Panc1 (cell line): ENCODE data around the gene NELFB.

ENCODE experiments used
- POLR2AphosphoS5 ChIP-seq: IDR thresholded peaks from 2 replicates; pipeline ENCODE4 v1.6.1; 2012; ENCODE audit warnings: mild to moderate bottlenecking, low read depth, low read length, moderate library complexity
- SIN3A ChIP-seq: IDR thresholded peaks from 2 replicates; pipeline ENCODE4 v1.6.1; 2012; ENCODE audit warnings: low read depth, mild to moderate bottlenecking, low read length, moderate library complexity, borderline replicate concordance; ENCODE audit not compliant: insufficient read depth
- TCF7L2 ChIP-seq: IDR thresholded peaks from 2 replicates; pipeline ENCODE4 v1.6.1; 2011; ENCODE audit warnings: mild to moderate bottlenecking, low read depth, low read length, inconsistent platforms
- TF ChIP-seq, protein P1 (sequence below): fragments of 450-650 bp; IDR thresholded peaks from 2 replicates; pipeline ENCODE4 v1.5.1; 2017; ENCODE audit warnings: mild to moderate bottlenecking
- TF ChIP-seq, protein P2 (sequence below), 2 experiments: IDR thresholded peaks; 2 replicates each; pipeline ENCODE4 v1.6.1; 2011 to 2012; ENCODE audit warnings: low read depth in 2 of 2, control low read depth in 1 of 2, low read length in 1 of 2, mild to moderate bottlenecking in 1 of 2, moderate library complexity in 1 of 2; ENCODE audit not compliant: insufficient read depth in 1 of 2

DNA sequence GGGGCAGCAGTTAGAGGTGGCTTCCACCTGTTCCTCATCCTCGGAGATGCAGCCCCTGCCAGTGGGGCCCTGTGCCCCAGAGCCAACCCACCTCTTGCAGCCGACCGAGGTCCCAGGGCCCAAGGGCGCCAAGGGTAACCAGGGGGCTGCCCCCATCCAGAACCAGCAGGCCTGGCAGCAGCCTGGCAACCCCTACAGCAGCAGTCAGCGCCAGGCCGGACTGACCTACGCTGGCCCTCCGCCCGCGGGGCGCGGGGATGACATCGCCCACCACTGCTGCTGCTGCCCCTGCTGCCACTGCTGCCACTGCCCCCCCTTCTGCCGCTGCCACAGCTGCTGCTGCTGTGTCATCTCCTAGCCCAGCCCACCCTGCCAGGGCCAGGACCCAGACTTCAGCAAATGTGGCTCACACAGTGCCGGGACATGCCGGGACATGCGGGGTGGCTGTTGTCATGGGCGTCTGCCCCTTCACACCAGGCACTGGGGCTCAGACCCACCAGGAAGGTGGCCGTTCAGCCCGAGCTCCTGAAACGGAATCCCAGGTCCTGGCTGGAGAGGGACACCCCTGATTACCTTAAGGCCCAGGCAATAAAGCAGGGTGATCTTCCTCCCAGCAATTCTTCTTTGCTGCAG, 29.3 kb upstream of the NELFB start:
- TF ChIP-seq, protein P1, sequence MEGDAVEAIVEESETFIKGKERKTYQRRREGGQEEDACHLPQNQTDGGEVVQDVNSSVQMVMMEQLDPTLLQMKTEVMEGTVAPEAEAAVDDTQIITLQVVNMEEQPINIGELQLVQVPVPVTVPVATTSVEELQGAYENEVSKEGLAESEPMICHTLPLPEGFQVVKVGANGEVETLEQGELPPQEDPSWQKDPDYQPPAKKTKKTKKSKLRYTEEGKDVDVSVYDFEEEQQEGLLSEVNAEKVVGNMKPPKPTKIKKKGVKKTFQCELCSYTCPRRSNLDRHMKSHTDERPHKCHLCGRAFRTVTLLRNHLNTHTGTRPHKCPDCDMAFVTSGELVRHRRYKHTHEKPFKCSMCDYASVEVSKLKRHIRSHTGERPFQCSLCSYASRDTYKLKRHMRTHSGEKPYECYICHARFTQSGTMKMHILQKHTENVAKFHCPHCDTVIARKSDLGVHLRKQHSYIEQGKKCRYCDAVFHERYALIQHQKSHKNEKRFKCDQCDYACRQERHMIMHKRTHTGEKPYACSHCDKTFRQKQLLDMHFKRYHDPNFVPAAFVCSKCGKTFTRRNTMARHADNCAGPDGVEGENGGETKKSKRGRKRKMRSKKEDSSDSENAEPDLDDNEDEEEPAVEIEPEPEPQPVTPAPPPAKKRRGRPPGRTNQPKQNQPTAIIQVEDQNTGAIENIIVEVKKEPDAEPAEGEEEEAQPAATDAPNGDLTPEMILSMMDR, result no peak
- TF ChIP-seq POLR2AphosphoS5, result no peak
- TF ChIP-seq, protein P2, sequence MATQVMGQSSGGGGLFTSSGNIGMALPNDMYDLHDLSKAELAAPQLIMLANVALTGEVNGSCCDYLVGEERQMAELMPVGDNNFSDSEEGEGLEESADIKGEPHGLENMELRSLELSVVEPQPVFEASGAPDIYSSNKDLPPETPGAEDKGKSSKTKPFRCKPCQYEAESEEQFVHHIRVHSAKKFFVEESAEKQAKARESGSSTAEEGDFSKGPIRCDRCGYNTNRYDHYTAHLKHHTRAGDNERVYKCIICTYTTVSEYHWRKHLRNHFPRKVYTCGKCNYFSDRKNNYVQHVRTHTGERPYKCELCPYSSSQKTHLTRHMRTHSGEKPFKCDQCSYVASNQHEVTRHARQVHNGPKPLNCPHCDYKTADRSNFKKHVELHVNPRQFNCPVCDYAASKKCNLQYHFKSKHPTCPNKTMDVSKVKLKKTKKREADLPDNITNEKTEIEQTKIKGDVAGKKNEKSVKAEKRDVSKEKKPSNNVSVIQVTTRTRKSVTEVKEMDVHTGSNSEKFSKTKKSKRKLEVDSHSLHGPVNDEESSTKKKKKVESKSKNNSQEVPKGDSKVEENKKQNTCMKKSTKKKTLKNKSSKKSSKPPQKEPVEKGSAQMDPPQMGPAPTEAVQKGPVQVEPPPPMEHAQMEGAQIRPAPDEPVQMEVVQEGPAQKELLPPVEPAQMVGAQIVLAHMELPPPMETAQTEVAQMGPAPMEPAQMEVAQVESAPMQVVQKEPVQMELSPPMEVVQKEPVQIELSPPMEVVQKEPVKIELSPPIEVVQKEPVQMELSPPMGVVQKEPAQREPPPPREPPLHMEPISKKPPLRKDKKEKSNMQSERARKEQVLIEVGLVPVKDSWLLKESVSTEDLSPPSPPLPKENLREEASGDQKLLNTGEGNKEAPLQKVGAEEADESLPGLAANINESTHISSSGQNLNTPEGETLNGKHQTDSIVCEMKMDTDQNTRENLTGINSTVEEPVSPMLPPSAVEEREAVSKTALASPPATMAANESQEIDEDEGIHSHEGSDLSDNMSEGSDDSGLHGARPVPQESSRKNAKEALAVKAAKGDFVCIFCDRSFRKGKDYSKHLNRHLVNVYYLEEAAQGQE (IDR thresholded peaks at IDR 0.05; ENCODE audit: insufficient read depth in 1 of 2, low read depth in 2 of 2, low read length in 1 of 2), result no peak
- TF ChIP-seq SIN3A, result no peak
- TF ChIP-seq TCF7L2, result no peak
